DOHH2 (cell line): ENCODE results near the gene RAMP3.

Experiments
- H3F3A ChIP-seq: fragments of 200-600 bp; sonication (generic), shearing (Covaris generic); 2 replicates; pipeline ENCODE4 v1.6.0; 2016; ENCODE audit warnings: antibody characterized with exemption, mild to moderate bottlenecking; ENCODE audit not compliant: control insufficient read depth, insufficient read depth
- H3K27ac ChIP-seq: fragments of 200-600 bp; sonication (generic); 2 replicates; pipeline ENCODE4 v1.5.1; 2014; ENCODE audit warnings: low read depth, mild to moderate bottlenecking, low read length, moderate library complexity
- H3K27me3 ChIP-seq: fragments of 200-600 bp; sonication (generic); 2 replicates; pipeline ENCODE4 v1.6.1; 2014; ENCODE audit warnings: mild to moderate bottlenecking, low read length, mixed read lengths; ENCODE audit not compliant: control insufficient read depth
- H3K36me3 ChIP-seq: fragments of 200-600 bp; sonication (generic); 2 replicates; pipeline ENCODE4 v1.6.1; 2014; ENCODE audit warnings: mild to moderate bottlenecking, low read length, moderate library complexity, mixed read lengths; ENCODE audit not compliant: control insufficient read depth
- H3K4me1 ChIP-seq: fragments of 200-600 bp; sonication (generic); 2 replicates; pipeline ENCODE4 v1.6.1; 2014; ENCODE audit warnings: mild to moderate bottlenecking, low read length, mixed read lengths; ENCODE audit not compliant: control insufficient read depth
- H3K4me2 ChIP-seq: fragments of 200-600 bp; sonication (generic); 2 replicates; pipeline ENCODE4 v1.6.0; 2014; ENCODE audit warnings: mild to moderate bottlenecking, low read length, moderate library complexity
- H3K4me3 ChIP-seq: fragments of 200-600 bp; sonication (generic); 2 replicates; pipeline ENCODE4 v1.5.1; 2014; ENCODE audit warnings: mild to moderate bottlenecking, low read length, mixed read lengths
- H3K79me2 ChIP-seq: fragments of 200-600 bp; sonication (generic); 2 replicates; pipeline ENCODE4 v1.6.1; 2014; ENCODE audit warnings: mild to moderate bottlenecking, low read length, mixed read lengths; ENCODE audit not compliant: control insufficient read depth
- H3K9me2 ChIP-seq: fragments of 200-600 bp; sonication (generic); replicated peaks from 2 replicates; pipeline ENCODE4 v1.6.1; 2014; ENCODE audit warnings: mild to moderate bottlenecking, low read length, mixed read lengths; ENCODE audit not compliant: control insufficient read depth
- H3K9me3 ChIP-seq: fragments of 200-600 bp; sonication (generic); 2 replicates; pipeline ENCODE4 v1.6.1; 2014; ENCODE audit warnings: antibody characterized with exemption, low read length, mixed read lengths; ENCODE audit not compliant: control insufficient read depth, insufficient read depth
- H4K20me1 ChIP-seq: fragments of 200-600 bp; sonication (generic); 2 replicates; pipeline ENCODE4 v1.6.0; 2014; ENCODE audit warnings: low read depth, mild to moderate bottlenecking, antibody characterized with exemption, low read length, moderate library complexity; ENCODE audit not compliant: control insufficient read depth, insufficient read depth
- CTCF ChIP-seq: fragments of 200-600 bp; sonication (generic); IDR thresholded peaks from one replicate; pipeline ENCODE4 v1.5.1; 2014; ENCODE audit warnings: antibody characterized with exemption, mild to moderate bottlenecking, low read depth, low read length; ENCODE audit not compliant: poor library complexity, severe bottlenecking
- EZH2phosphoT487 ChIP-seq: fragments of 200-600 bp; sonication (generic); IDR thresholded peaks from 2 replicates; pipeline ENCODE4 v1.6.1; 2017; ENCODE audit warnings: borderline replicate concordance, mild to moderate bottlenecking, antibody characterized with exemption, low read length, moderate library complexity, mixed read lengths

The RAMP3 gene

GRCh38 chr7:45223728-45224630 is 66.4 kb downstream of the RAMP3 start:
- Histone ChIP-seq H3K79me2 (no peaks in the 10 kb centered on the region), H3K27ac (no peak overlapping the region), H3K27me3 (peaks cover 9% of the 10 kb centered on the region; the same call in 1 of the 2 replicates), H3K4me1 (no peaks in the 10 kb centered on the region), H4K20me1 (0 out of 2 replicates have a peak, but pooled peaks cover 3% of the 10 kb centered on the region), H3K36me3 (no peaks in the 10 kb centered on the region), H3F3A (no peaks in the 10 kb centered on the region), H3K9me3 (no peaks in the 10 kb centered on the region), H3K9me2 (no peaks in the 10 kb centered on the region), H3K4me3 (no peak overlapping the region), H3K4me2 (no peak overlapping the region)
- TF ChIP-seq CTCF, result no peak
- no peak for TF ChIP-seq EZH2phosphoT487

GRCh38 chr7:45224832-45225231 is 67.2 kb downstream of the RAMP3 start:
- Histone ChIP-seq H3K9me2 (no peaks in the 10 kb centered on the region), H3K27me3 (peaks cover 9% of the 10 kb centered on the region), H3K9me3 (no peaks in the 10 kb centered on the region), H3K4me3 (no peak overlapping the region), H3K36me3 (no peaks in the 10 kb centered on the region), H3K27ac (no peak overlapping the region), H3K4me1 (no peaks in the 10 kb centered on the region), H3K4me2 (no peak overlapping the region), H3K79me2 (no peaks in the 10 kb centered on the region), H4K20me1 (0 out of 2 replicates have a peak, but pooled peaks cover 3% of the 10 kb centered on the region), H3F3A (no peaks in the 10 kb centered on the region)
- no peak for TF ChIP-seq CTCF
- no peak for TF ChIP-seq EZH2phosphoT487

- H3K27ac ChIP-seq, result no peak overlapping the region
- H3K27me3 ChIP-seq, result peaks cover 8% of the 10 kb centered on the region
- H3K36me3 ChIP-seq, result no peaks in the 10 kb centered on the region
- no peaks in the 10 kb centered on the region for H3K4me1 ChIP-seq
- no peaks in the 10 kb centered on the region for H3K79me2 ChIP-seq
- H3F3A ChIP-seq, result no peaks in the 10 kb centered on the region
- no peaks in the 10 kb centered on the region for H3K9me2 ChIP-seq
- no peaks in the 10 kb centered on the region for H3K9me3 ChIP-seq
- TF ChIP-seq CTCF, result no peak
- no peak for TF ChIP-seq EZH2phosphoT487
- H3K4me2 ChIP-seq, result no peak overlapping the region
- H3K4me3 ChIP-seq, result no peak overlapping the region
- no peaks in the 10 kb centered on the region for H4K20me1 ChIP-seq
Measured at GRCh38 chr7:45225311-45225947, 67.8 kb downstream of the RAMP3 start.
